Activated CD4-positive, alpha-beta T cell treated with anti-CD3 and anti-CD28 coated beads for 24 hours (primary cell): Measurements from ENCODE around the gene TCEAL1.
"Not testable (repeated sequence)": the region's sequence is repeated elsewhere in the genome, so short reads cannot be mapped to it uniquely, and the experiment has no call there.

Experiments
- DNase-seq, 2 donors: peaks; one replicate each; pipeline ENCODE4 v3.0.0-alpha.2; 2020; ENCODE audit warnings: low read depth in 2 of 2

The TCEAL1 gene, protein sequence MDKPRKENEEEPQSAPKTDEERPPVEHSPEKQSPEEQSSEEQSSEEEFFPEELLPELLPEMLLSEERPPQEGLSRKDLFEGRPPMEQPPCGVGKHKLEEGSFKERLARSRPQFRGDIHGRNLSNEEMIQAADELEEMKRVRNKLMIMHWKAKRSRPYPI

DNA sequence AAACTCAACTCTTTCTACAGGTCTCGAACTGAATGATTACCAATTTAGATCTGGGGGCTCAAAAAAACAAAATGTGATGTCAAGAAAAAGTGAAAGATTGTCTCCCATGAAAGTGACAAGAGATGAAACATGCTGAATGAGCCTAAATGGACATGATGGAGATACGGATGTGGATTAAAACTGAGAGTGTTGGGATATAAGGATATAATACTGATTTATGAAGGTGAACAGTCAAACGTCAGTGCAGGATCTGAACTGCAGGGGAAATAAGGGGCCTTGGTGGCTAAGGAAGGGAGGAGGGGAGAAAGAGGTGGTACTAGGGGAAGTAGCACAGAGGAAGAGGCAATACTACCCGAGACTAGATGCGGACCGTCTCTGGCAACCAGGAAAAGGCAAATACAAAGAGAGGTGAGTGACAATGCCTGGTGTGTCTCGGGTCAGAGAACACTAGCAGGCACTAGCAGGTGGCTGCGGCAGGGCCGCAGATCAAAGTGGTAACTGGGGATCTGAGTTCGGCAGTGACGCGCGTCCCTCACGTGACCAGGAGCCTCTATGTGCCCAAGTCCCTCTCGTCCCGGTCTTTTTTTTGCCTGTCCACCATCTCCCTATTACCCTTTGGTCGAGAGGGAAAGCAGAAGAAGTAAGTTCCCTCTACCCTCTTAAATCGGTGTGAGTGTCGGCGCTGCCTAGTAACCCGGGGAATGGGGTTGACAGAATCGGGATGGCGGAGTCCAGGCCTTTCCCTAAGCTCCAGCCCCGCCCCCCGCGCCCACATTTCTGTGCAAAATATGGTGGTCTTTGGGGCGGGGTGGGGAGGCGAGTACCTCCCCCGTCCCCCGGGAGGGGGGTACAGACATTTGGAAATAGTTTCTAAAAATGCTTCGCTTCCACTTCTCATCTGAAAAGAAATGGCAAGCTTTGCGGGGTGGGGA, at the start of gene TCEAL1:
Gene TCEAL1, plus strand, starts transcription at position 590 of the 932 bp plus-strand sequence. CDS start 942 bp downstream, outside the sequence.
- no peak for DNase-seq

GRCh38 chrX:103584596-103584995, 44.2 kb upstream of the TCEAL1 start:
- no peak for DNase-seq

- DNase-seq, result no peak
These were observed 43.1 kb upstream of the TCEAL1 start, which contains the start of gene TCEAL4 for GRCh38 chrX:103585411-103586313. TSS of gene TCEAL4 (plus strand) at chrX:103585515. CDS start at chrX:103586676, 1,161 bp downstream.

- DNase-seq, result no peak
These were observed 42.5 kb upstream of the TCEAL1 start for GRCh38 chrX:103586314-103586646.

DNA sequence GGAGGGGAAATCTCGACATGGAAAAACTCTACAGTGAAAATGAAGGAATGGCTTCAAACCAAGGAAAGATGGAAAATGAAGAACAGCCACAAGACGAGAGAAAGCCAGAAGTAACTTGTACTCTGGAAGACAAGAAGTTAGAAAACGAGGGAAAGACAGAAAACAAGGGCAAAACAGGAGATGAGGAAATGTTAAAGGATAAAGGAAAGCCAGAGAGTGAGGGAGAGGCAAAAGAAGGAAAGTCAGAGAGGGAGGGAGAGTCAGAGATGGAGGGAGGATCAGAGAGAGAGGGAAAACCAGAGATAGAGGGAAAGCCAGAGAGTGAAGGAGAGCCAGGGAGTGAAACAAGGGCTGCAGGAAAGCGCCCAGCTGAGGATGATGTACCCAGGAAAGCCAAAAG, 42.1 kb upstream of the TCEAL1 start:
- no peak for DNase-seq

DNA sequence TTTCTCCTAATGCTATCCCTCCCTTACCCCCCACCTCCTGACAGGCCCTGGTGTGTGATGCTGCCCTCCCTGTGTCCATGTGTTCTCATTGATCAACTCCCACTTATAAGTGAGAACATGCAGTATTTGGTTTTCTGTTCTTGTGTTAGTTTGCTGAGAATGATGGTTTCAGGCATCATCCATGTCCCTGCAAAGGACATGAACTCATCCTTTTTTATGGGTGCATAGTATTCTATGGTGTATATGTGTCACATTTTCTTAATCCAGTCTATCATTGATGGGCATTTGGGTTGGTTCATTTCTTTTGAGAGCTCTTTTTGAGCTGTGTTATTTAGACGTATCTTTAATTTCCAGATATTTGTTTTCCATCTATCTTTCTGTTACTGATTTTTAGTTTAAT, 36.5 kb upstream of the TCEAL1 start:
- not testable (repeated sequence) for DNase-seq

DNA sequence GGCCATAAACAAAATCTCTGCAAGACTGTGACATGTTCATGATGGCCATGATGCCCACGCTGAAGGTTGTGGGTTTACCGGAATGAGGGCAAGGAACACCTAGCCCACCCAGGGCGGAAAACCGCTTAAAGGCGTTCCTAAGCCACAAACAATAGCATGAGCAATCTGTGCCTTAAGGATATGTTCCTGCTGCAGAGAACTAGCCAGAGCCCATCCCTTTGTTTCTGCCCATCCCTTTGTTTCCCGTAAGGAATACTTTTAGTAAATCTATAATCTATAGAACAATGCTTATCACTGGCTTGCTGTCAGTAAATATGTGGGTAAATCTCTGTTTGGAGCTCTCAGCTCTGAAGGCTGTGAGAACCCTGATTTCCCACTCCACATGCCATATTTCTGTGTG, 33.6 kb upstream of the TCEAL1 start:
- DNase-seq, result not testable (repeated sequence)

DNA sequence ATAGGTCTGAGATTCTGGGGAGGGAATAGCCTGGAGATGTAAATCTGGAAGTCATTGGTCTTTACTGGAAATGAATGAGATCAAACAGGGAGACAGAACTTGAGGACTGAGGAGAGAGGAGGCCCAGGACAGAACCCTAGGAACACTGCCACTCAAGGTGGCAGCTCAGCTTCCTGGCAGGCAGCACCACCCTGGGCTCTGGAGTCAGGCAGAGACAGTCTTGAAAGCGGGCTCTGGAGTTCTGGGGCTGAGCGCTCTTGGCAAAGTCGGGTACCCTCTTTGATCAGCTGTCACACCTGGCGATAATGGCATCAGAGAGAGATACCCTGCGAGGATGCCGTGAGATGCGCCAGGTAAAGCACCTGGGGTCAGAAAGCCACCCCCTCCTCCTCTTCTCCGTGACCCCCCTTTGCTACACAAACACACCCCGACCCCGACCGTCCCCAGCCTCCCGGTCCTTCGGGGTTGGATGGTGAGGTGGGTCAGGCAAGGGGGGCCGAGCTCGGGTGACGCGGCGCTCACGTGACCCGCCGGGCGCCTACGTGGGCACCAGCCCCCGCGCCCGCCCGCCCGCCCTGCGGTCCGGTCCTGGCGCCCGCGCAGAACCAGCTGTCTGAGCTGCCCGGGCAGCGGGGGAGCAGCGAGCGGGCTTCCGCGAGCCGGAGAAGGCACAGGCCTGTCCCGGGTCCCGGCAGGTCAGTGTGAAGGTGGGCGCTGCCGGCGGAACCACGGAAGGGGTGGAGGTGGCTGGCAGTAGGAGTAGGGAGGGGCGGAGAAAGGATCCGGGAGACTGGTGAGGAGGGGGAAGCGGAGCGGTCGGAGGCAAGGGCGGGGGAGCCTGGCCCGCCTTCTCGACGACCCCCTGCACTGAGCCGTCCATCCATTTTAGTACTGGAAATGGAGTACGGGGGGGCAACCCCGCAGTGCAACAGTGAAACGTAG, 21.1 kb upstream of the TCEAL1 start, which contains the start of gene TCEAL3:
Gene TCEAL3, plus strand, starts transcription at position 600 of the 942 bp plus-strand sequence. CDS start 1,102 bp downstream, outside the sequence.
- no peak for DNase-seq

- no peak for DNase-seq
These were observed 20.3 kb upstream of the TCEAL1 start for GRCh38 chrX:103608306-103608963.

GRCh38 chrX:103610282-103610681, 18.5 kb upstream of the TCEAL1 start:
- DNase-seq, result no peak

GRCh38 chrX:103613362-103613890, 15.3 kb upstream of the TCEAL1 start:
- DNase-seq, result no peak

- no peak for DNase-seq
These were observed 13.8 kb upstream of the TCEAL1 start for GRCh38 chrX:103614999-103615398.

DNA sequence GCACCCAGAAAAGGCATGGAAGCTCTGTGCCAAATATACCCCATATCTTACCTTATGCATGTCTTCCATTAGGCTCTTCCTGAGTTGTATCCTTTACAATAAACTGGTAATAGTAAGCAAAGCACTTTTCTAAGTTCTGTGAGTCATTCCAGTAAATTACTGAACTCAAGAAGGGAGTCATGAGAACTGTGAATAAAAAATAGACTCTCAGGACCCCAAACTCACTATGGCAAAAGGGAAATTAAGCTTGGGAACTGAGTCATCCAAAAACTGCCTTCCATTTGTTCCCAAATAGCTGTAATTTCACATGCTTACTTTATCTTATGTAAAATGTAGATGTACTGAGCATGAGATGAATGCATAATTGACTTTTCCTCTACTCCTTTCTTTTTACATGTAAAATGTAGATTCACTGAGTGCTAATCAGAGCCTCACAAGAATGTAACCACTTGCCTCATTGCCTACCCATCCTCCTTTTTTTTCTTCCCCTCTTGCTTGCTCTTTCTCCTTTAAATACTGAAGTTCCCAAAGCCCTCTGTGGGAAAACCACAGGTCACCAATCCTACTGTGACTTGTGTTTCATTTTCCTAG, 12.9 kb upstream of the TCEAL1 start:
- DNase-seq, result no peak

- DNase-seq, result no peak
These were observed 12.0 kb upstream of the TCEAL1 start for GRCh38 chrX:103616676-103617186.

GRCh38 chrX:103624111-103624510, 4.7 kb upstream of the TCEAL1 start:
- no peak for DNase-seq

DNA sequence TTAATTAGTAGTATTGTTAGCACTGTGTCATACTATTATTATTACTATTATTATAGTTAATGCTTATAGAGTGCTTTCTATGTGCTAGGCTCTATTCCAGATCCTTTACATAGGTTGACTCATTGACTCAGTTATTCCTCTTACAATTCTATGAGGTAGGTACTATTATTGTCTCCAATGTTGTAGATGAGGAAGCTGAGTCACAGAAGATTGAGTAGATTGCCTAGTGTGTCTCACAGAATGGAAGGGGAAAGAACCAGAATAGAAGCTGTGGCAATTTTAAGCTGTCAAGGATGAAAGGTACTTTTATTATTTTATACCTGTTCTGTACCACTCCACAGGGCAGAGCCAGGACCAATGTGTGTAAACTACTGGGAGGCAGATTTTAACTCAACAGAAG, 1.9 kb upstream of the TCEAL1 start:
- no peak for DNase-seq

GRCh38 chrX:103629318-103630170, 769 bp downstream of the TCEAL1 start:
- DNase-seq, result no peak

- DNase-seq, result no peak
These were observed 1.4 kb downstream of the TCEAL1 start for GRCh38 chrX:103630171-103630511.

GRCh38 chrX:103631145-103631544, 2.4 kb downstream of the TCEAL1 start:
- no peak for DNase-seq
